GM19043 (cell line): ENCODE measurements around the gene PIK3R6.
"Not testable (repeated sequence)": the region's sequence is repeated elsewhere in the genome, so short reads cannot be mapped to it uniquely, and the experiment has no call there.

ENCODE experiments used
- ATAC-seq: cut with Tn5 transposase; IDR thresholded peaks from one replicate; pipeline ENCODE4 v1.9.1; 2021; ENCODE audit warnings: low read depth; ENCODE audit not compliant: unreplicated experiment

Gene PIK3R6

DNA sequence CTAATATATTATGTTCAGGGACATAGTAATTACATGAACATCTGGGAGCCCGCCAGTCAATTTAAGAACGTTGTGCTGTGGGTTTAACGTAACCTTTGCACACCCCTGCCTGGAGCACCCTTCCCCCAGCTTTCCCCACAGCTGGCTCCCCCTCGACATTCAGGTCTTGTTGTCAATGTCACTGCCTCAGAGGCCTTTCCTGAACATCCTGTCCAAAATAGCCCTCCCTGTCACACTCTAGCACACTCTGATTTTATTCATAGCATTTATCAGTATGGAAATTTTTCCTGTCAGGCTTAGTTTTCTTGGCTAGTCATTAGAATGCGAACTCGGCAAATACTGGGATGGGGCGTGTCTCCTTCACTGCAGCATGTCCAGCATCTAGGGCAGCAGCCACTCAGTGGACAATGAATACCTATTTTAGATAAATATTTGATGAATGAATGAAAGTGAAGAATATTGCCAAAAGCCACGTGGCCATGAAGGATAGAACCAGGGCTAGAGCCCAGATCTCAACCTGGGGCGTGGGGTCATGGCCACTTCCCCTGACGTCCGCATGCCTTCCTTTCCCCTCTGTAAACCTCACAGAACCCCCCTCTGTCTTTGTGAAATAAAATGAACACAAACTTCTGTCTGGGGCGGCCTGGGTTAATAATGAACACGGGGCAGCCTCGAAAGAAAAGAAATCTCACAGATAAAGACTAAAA is 10.5 kb downstream of the PIK3R6 start:
- ATAC-seq, result no peak

DNA sequence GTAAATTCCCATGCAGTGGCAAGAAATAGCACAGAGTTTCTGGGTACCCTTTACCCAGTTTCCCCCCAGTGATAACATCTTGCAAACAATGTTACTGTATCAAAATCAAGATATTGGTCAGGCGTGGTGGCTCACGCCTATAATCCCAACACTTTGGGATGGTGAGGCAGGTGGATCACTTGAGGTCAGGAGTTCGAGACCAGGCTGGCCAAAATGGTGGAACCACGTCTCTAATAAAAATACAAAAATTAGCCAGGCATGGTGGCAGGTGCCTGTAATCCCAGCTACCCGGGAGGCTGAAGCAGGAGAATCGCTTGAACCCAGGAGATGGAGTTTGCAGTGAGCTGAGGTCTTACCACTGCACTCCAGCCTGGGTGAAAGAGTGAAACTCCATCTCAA is 11.3 kb downstream of the PIK3R6 start:
- ATAC-seq, result not testable (repeated sequence)

DNA sequence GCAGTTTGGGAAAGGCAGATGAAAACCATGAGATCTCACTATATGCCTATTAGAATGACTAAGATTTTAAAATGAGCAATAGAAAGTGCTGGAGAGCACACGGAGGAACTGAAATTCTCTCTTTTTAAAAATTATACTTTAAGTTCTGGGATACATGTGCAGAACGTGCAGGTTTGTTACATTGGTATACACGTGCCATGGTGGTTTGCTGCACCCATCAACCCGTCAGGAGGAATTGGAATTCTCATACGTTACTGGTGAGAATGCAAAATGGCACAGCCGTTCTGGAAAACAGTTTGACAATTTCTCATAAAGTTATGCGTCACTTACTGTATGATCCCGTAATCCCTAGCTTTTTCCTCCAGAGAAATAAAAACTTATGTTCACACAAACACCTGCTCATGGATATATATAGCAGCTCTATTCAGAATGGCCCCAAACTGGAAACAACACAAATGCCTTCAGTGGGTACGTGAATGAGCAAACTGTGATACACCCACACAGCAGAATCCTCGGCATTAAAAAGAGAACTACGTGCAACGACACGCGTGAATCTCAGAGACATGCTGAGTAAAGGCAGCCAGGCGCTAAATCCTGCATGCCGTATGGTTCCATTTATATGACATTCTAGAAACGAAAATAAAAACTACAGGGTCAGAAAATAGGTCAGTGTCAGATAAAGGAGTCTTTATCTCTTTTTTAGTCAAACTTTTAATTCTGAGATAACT is 11.8 kb downstream of the PIK3R6 start:
- ATAC-seq, result no peak

DNA sequence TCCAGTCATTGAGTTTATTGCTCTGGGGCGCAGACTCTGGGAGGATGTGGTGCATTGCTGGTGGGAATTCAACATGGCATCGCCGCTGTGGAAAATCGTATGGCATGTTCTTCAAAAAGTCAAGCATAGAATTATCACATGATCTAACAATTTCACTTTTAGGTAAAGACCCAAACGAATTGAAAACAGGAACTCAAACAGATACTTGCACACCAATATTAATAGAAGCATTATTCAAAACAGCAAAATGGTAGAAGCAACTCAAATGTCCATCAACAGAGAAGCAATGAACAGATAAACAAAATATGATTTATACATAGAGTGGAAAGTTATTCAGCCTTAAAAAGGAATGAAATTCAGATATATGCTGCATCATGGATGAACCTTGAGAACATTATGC is 15.9 kb downstream of the PIK3R6 start:
- no peak for ATAC-seq

DNA sequence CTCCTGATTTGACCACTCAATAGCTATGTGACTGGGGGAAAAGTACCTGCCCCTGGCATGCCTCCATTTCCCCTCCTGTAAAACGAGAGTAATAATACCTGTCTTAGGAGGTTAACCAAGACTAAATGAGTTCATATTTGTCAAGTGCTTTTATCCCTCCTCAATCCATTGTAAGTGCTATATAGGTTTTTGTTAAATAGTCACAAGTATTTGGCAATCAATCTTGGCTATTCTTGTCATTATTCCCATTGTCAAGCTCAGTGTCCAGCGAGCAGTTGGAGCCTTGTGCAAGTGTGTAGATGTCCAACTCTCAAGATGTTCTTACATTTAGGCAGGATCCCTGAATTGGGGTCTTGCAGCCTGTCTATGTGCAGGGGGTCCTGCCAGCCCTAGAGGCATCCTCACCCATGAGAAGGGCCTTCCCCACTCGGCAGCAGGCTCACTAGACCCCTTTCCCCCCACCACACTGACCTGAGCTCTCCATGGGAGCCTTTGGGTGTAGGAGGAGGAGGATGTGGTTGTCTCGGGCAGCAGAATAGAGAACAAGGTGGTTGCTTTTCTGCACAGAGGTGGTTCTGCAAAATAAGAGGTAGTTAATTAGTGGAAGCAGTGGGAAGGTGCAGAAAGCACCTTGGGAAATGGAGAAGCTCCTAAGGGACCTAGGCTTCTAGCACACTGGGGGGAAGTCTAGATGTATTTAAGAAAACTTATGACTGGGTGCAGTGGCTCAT is 18.0 kb downstream of the PIK3R6 start:
- ATAC-seq, result no peak

DNA sequence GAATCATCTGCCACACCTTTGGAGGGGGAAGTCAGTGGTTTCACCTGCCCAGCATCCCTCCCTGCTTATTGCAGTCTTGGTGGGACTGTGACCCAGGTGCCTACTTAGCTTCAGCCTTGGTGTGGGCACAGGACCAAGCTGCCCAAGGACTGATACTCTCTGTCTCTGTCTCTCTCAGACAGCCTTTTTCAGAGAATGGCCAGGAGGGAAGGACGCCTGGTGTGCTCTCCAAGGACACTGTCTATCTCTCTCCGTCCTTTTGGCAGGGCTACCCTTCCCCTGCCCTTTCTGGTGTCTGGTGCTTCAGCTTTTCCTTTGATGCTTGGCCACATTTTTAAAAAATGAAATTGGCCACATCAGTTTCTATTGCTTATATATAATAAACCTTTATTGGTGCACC is 19.6 kb downstream of the PIK3R6 start:
- ATAC-seq, result no peak

DNA sequence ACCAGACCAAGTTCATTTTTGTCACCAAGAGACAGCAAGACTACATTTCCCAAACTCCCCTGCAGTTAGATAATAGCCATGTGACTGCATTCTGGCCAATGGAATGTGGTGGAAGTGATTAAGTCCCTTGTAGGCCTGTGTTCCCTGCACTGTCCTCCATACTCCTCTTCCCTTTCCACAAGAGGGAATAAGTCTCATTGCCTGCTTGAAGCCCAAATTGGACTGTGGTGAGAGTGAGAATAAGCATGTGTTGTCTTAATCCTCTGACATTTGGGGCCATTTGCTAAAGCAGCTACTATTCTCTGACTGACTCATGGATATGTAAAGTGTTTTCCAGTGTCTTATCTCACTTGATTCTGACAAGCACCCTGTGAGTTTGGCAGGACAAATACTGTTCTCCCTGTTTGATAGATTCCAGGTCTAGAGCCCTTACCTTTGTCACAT is 20.7 kb downstream of the PIK3R6 start:
- ATAC-seq, result no peak

DNA sequence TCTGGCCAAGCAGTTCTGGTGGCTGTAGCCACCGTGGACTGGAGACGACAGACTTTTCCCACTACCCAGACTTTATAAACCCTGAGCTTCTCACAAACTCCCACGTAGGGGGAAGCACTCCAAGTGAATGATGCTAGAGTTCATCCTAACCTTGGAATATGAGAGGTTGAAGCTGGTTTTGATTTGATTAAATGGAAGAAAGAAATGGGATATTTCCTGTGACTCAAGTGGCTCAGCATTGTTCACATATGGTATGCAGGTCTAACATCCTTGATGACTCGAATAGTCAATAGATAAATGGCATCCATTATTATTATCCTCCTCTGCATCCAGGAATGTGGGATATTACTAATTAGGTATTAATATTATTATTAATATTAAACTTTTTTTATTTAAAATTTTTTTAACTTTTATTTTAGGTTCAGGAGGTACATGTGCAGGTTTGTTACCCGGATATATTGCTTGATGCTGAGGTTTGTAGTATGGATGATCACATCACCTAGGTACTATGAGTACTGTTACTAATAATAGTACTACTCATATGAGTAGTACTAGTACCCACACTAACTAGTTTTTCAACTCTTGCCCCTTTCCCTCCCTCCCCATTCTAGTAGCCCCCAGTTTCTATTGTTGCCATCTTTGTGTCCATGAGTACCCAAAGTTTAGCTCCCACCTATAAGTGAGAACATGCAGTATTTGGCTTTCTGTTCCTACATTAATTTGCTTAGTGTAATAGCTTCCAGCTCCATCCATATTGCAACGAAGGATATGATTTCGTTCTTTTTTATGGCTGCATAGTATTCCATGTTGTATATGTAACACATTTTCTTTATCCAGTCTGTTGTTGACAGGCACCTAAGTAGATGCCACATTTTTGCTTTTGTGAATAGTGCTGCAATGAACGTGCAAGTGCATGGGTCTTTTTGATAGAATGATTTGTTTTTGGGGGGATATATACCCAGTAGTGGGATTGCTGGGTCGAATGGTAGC is 22.9 kb downstream of the PIK3R6 start:
- ATAC-seq, result no peak

DNA sequence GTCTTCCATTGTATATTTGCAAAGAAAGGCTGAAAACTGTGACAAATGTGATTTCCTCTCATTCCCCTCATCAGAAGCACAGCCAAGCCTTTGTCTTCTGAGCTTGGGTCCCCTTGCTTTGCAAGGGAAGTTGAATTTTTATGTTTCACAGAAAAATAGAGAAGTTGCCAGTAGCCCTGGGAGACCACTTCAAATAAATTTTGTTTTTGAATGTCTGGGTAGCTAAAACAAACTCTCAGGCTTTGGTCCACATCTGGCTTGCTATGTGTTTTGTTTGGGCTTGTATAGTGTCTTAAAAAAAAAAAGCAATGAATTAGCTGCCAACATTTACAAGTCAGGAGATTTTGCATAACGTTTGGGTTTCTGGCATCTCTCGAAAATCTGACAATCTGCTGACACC is 24.1 kb downstream of the PIK3R6 start:
- ATAC-seq, result no peak

DNA sequence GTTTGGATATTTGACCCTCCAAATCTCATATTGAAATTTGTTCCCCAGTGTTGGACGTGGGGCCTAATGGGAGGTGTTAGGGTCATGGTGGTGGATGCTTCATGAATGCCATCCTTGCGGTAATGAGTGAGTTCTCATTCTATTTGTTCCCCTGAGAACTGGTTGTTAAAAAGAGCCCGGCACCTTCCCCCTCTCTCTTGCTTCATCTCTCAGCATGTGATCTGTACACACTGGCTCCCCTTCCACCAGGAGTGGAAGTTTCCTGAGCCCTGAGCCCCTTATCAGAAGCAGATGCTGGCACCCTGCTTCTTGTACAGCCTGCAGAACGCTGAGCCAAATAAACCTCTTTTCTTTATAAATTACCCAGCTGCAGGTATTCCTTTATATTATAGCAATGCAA is 25.6 kb downstream of the PIK3R6 start:
- ATAC-seq, result no peak

DNA sequence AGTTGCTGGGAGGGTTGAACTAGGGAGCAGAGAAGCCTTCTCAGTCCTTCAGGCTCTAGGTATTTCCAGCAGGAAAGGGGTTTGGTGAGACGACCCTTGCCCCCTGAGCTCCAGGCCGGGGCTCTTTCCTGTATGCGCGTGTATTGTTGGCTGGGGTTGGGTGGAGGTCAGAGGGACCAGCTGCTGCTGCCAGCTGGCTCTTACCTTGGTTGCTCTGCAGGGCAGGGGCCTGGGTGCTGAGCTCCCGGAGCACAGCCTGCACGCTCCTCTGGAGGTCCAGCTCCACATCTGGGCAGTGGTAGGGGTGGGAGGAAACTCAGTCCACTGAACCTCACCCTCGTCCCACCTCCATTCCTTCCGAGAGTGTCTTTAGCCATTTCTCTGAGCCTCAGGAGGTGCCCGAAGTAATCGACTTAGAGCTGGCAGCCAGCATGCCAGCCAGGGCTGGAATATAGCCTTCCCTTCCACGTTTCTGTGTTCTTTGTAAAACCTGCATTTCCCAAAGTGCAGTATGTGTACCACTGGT is 28.0 kb downstream of the PIK3R6 start:
- no peak for ATAC-seq

DNA sequence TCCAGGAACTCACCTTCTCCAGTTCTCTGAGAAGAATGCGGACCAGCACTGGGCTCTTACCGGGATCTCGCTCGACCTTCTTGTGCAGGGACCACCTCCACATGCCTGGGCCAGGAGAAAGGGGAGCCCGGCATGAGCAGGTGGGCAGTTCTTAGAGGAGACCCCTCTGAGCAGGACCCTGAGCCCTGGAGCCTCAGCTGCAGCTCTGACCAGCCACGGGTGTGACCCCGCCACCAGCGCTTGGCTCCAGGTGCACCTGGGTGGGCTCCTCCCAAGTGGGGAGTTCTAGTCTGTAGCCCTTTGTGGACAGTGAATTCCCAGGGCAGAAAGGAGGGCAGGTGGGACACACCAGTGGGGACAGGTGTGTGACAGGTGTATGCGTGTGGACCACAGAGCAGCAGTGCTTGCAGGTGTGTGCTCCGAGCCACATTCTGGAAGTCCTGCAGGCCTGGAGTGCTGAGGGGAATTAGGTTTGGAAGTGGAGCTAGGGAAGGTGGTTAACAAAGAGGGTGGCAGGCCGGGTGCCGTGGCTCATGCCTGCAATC is 28.9 kb downstream of the PIK3R6 start:
- no peak for ATAC-seq

DNA sequence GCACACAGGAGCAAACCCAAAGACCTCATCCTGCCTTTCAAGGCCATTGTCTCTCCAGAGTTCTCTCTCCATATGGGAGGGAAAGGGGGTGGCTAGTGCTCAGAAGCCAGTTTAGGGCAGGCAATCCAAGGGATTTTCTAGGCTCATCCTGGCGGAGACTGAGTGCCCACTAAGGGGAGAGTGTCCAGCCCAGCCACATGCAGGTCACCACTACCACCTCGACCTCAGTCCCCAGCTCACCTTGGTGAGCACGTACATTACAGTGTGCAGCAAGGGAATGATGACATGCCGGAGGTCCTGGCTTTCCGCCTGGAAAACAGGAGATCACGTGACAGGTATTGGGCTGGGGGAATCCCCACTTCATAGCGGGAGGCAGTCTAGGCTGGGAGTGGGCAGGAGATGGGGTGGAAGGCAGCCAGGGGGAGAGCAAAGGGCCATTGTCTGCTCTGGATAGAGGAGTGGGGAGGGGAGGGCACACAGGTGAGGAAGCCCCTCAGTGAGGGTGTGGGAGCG is 29.9 kb downstream of the PIK3R6 start:
- no peak for ATAC-seq

DNA sequence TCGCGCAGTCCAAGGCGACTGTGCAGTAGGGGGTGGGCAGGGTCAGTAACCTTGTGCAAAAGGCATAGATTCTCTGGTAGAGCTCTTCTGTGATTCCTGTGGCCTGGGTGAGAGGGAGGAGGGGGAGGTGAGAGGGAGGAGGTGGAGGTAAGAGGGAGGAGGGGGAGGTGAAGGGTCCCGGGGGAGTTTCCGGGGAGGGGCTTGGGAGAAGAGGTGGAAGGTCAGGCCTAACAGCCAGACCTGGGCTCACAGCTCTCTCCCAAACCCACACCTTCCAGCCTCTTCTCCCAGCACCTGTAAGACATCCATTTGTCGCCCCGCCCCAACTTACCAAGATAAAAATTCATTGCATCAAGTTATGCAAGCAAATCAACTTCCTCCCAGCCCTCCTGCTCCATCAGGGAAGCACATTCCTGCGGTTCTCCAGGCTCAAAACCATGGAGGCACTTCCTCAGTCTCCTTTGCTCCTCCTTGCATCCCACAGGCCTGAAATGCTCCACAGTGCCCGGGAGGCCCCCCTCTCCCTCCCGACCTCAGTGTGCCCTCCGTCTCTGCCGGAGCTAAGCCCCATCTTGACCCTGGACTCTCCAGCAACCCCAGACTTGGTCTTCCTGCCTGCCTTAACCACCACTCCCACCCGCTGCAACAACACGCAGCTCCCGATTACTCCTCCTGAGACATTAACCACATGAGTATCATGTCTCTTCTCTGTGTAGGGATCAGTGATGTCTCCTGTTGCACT is 30.5 kb downstream of the PIK3R6 start:
- ATAC-seq, result no peak

DNA sequence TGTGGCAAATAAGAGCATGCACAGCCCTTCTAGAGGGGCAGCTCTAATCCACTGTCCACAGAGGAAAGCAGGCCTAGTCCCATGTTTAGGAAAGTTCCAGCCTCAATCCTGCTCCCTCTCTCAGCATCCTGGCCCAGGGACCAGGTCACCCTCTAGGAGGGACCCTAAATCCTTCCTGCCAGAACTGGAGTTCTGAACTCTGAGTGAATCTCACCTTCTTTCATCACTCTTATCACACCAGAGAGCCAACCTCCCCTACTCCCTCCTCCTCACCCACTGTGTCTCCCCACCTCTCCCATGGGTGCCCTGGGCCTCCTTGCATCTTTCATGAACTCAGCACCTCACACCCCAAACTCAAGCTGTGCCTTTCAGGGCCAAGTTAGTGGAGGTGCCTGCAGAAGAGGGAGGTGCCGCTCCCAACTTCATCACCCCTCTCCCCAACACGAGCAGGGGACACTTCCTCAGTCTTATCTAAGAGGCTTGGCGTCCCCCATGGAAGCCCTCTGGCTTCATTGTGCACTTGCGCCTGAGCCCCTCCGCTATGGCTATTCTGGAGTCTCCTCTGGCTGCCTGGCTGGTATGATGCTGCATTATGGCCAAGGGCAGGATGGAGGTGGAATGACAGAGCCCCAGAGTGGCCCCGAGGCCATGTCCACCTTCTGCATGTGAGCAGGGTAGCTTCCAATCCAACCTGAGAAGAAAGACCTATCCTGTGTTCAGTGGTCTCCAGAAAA is 31.7 kb downstream of the PIK3R6 start:
- ATAC-seq, result no peak

DNA sequence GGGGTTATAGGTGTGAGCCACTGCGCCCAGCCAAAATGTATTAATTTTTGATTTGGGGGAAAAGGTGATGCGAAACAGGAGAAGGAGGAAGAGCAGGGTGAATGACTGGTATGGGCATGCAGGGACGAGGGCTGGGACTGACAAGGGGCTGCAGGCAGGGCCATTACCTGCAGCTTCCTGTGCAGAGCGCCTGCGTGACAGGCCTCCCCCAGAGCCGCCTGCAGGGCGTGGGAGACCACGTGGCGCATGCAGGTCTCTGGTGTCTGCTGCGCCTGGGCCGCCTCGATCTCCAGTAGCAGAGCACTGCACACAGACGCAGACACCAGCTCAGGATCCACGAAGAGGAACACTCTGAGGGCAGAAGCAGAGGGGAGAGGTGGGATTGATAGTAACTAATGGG is 32.4 kb downstream of the PIK3R6 start:
- ATAC-seq, result no peak

DNA sequence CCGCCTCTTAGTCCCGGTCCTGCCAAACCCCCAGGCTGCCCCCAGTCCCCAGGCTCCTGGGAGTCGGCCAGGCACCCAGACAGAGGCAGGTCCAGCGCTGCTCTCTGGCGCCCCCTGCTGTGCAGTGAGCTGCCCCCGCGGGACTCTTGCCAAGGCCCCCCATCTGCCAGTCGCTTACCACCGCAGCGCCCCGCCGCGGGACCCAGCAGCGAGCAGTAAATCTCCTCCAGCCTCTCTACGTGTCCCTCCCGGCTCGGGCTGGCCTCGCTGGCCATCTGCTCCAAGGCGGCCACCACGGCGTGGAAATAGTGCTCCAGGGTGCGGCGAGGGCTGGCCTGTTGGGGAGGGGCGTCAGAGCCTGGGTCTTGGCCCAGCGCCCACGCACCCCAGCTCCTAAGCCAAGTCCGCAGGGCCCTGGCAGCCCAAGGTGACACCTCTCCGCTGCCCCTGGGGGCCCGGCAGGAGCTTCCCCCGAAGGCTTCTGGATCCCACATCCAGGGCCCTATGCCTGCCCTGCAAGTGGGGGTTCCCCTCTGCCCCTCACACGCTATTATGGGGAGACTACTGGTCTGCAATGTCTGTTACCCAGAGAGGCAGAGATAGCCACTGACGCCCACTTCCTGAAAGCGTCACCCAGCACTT is 34.6 kb downstream of the PIK3R6 start:
- ATAC-seq, result no peak
